Retina (tissue), 1 donor: Measurements from ENCODE around the gene CHN2.

Source experiments
- DNase-seq: peaks from one replicate; pipeline ENCODE4 v3.0.0-alpha.2; 2016

Gene CHN2

DNA sequence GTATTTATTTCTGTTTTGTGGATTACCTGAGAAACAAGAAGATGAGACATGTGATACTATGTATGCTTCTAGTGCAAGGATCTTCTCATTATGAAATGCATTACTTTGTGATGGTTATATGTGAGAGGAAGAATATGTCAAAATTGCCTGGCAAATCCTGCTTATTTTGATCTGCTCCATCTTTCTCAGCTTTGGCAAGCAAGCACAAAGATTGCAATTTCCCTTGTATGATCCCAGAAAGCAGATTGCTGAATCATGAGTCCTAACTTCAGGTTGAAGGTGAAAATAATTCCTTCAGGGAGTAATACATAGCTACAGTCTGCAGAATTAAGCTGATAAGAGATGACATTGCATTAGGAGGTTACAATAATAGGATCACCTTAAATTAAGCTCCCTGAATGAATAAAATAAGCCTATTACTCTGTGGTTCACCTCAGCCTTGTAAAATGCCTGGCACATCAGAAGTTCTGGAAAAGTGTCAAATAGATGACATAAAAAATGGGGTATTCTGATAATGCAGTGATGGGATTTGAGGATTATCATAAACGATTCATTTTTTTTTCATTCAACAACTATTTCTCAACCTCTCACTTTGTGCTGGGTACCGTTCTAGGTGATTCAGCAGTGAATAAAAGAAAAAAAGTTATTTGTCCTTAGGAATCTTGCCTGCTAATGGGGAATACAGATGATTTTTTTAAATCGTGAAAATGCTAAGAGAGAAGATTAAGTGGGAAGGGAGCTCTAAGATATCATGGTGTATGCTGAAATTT is 120.7 kb downstream of the CHN2 start:
- no peak for DNase-seq

DNA sequence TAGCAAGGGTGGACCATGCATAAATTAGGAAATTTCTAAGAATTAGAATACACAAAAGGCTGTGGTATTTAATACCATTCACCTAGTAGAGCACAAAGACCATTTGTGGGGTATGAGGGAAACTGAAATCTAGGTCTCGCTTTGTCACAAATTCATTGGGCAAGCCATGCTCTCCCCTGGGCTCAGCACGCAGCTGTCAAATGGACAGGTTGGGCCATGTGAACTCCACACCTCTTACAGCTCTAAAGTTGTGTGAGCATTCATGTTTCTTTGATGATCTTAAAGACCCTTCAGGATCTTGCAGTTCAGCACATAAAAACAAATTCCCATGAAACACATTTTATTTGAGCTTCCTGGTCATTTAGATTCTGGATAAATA is 121.3 kb downstream of the CHN2 start:
- DNase-seq, result no peak

DNA sequence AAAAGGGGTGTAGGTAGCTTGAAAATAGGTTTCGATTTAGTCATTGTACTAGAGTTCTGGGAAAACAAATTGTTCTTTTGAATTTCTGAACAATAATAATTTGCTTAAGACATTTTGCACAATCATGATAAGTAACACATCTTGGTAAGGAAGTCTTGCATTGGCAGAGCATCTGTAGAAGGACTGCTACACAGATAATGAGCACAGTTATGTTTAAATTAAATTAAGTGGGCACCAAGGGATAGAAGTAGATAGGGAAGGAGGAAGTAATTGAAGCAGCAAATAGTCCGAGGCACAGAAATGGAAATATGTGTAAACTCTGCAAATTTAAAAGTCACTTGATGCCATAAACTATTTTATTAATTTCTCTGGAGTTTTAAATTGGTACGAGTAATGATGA is 122.4 kb downstream of the CHN2 start:
- no peak for DNase-seq

DNA sequence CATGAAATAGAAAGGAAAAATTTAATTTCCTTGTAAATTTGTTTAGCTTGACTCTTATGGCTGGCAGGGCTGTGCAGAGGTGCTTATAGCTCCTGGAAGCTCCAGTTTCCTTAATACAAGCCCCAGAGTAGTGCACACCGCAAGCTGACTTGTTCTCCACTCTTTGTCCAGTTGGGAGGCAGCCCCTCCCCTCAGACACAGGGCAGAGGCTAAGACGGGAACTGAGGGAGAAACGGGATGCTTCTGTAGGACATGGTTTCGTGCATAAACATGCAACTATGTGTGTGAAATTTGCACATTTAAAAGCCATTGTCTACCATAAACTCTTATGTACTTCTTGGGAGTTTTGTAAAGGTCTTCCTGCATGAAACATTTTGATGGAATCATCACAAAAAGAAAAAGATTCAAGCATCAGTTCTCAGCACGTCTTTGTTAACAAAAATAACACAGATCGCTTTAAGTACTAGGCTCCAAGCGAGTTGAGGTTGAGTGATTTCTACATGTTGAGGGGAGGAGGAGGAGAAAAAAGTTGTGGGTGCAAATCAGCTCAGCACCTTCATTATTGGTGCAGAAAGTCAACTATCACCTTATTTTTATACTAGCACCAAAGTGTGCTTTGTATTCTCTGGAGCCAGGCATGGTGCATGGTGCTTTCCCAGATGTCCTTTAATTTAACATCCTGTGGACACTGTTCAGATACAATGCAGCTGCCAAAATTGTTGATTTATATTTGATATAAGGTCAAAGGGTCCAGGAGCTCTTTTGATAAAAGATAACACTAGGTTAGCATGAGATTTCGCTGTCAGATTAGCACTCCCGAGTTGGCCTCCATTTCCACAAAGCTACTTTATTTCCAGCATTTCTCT is 124.5 kb downstream of the CHN2 start:
- DNase-seq, result no peak

DNA sequence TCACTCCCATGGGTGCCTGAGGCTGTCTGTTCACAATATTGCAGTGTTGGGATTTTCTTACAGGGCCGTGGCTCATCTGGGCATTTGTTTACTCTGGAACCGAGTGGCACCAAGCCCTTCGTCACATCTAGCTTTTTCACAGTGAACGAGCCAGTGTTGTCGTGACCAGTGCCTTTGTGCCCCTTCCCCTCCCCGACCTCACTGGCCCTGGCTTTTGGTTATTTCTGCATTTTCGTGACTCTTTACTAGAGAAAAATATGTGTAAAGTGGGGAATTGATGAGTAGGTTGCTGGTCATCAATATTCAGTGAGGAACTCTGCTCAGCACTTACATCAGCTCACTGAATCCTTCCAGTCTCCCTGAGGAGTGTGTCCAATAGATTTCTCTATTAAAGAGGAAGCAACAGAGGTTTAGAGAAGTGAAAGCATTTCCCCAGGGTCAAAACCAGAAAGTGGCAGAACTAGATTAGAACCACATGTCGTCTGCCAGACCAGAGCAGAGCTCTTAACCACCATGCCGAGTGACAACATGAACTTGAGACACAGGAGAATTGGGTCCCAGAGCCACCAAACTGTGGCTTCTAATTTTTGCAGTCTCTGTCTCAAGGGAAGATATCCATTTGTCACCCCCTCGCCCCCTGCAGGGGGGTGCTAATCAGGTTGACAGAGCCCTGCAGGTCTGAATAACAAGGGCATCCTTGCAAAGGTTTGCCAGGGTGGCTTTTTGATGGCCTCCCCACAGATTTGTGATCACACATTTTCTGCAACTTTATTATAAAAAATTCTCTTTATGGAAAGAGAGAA is 125.3 kb downstream of the CHN2 start:
- DNase-seq, result peak; percentile 64

DNA sequence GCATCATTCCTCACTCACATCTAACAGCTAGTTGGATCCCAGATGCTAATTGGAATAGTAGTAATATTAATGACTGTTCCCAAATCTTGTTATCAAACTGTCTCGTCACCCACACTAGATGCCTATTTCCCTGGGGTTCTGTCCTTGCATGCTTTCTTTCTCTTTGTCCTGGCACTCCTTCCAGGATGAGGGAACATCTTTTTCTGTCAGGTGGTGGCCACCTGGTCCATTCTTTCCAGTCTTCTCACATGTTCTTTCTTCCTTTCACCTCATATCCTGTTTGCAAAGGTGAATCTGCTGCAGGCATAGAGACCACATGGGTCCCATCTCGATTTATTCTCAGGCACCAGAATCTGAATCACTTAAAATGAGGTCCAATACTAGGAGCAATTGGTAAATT is 126.0 kb downstream of the CHN2 start:
- no peak for DNase-seq

DNA sequence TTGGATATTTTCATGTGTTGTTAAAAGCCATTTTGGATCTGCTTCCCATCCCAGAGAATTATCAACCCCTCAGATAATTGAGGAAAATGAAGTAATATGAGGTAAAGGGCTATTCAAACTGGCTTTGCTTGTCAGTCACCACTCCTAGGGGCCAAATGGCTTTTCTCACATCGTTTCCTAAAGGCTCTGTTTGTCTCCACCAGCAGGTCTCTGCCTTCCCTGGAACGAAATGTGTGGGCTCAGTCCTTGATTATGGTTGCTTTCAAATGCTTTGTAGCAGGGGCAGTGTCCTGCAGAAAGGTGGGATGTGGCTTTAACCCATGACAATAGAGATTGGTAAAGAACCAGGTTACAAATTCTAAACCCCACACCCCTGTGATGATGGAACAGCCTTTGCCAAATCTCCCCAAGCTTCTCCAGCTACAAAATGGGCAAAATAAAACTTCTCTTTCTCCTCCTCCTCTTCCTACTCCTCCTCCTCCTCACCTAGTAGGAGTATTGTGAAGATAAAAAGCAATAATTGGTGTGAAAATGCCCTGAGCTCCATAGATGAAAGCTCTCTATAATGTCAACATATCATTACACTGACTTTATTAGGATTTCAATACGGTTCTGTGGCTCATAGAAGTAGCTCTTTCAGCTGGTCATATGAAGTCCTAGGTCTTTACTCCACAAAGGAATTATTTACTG is 127.6 kb downstream of the CHN2 start:
- no peak for DNase-seq

DNA sequence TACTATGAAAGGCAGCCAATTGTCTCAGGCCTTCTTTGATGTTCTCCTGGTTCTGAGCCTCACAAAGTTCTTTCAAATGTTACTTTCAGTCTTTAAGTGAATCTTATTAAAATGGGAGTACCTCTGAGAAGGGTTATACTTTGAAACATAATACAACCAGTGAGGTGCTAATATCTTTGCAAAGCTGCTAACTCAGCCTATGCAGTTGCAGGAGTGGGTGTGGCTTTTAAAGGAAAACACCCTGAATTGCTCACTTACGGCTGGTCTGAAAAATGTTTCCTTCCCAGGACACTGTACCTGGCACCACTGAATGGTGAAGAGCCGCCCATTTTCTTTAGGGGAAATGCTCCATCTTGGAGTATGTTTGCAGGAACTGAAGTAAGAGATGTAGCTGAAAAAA is 130.9 kb downstream of the CHN2 start:
- DNase-seq, result no peak

DNA sequence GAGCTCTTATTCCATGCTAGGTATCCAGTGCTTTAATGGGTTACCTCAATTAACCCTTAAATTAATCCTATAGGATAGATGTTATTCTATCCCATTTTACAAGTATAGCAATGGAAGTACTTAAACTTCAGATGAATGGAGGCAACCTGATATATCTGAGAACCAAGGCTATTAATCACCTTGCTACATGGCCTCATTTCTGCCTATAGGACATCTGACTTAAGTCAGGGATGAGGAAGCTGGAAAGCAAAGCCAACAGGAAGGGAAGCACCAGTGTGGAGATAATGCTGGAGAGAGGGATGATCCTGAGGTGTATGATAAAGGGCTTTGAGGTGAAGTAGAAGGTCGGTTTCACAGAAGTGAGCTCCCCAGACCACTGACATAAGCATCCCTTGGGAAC is 132.3 kb downstream of the CHN2 start:
- DNase-seq, result no peak

DNA sequence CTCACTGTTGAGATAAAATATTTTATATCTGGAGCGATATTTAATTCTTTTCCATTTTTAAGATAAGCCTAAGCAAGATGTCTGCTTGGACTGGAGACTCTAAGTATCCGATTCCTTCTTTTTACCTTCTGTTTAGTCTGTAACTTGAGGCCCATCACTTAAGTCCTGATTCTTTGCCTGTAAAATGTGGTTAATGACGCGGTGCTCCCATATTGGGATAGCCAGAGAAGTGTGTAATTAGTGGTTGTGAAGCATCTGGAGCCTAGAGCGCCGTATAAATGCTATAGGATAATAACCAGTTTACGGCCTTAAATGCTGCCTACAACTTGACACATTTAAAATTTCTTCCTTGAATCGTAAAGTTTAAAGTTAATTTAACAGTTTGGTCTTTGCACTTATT is 132.9 kb downstream of the CHN2 start:
- DNase-seq, result no peak

DNA sequence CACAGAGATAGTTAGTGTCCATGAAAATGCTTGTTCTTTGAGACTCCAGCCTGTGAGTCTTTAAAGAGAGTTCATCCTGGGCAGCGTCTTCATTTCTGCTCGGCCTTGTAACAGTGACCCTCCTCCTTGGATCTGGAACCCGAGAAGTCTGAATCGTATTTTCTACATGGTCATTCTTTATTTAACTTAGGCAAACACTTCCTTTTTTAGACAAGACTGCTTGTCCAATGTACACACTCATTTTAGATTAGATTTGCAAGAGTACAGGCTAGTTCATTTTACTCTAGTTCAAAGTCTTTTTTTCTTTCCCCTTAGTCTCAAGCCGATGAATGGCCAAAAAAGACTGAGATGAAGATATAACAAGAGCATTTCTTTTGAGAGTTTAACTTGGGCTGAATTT is 133.5 kb downstream of the CHN2 start:
- no peak for DNase-seq

DNA sequence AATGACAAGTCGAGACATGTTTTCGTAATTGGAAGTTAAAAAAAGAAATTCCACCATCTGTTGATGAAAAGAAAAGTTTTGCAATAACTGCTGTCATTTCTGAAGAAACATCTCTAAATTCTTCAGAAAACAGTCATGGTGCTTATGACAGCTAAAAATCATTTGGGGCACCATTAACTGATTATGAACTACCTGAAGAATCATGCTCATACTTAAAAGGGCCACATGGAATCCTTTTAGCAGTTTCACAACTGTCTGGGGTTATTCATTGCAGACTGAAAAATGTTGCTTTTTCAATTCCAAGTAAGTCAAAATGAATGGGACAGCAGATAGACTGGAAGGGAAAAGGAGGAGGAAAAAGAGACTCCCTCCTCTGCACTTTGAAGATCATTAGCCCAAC is 134.2 kb downstream of the CHN2 start:
- DNase-seq, result no peak

DNA sequence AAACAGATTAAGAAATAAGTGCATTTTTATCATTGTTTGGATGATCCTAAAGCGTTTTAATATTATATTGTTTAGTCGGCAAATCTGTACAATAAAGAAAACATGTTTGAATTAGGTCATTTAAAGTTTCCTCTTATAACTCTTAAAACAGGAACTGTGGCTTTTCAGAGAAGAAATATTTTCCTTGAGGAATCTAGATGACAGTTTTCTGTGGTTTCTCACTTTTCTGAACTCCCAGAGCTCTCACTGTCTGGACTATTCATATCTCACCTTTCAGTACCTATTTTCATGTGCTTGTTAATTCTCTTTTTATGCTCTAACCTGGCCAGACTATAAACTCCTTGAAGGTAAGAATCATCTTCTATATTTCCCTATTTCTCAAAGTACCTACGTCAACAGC is 135.1 kb downstream of the CHN2 start:
- no peak for DNase-seq

DNA sequence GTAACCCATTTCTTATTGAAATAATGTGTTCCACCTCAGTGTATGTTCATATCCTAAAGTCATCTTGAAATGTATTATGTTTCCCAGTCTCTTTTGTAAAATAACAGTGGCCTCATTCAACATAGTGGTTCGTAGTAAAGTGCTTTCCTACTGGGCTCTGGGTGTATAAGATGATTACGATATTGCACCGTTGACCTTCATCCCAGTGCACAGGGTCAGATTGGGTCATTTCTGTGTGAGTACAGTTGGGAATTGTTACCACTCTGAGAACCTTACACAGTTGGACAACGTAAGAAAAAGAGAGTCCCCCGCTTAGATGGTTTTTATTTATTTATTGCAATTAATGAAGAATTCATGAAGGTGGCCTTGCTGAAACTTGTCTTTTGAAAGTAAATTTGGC is 135.6 kb downstream of the CHN2 start:
- no peak for DNase-seq

DNA sequence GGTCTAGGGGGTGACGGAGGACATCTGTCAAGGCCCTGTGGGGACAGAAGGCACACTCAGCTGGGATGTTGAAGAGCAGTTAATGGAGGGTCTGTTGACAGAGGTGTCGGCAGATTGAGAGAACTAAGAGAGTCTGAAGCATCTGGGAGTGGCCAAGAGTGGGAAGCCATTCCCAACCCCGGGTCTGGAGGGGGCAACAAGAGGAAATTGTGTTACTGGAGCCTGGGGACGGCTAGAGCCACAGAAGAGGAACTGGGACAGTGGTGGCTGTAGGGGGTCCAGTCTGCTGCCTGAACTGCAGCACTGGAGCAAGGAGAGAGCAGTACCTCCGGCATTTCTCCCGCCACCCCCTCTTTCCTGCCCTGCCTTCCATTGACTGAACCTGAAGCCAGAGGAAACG is 136.6 kb downstream of the CHN2 start:
- DNase-seq, result no peak

DNA sequence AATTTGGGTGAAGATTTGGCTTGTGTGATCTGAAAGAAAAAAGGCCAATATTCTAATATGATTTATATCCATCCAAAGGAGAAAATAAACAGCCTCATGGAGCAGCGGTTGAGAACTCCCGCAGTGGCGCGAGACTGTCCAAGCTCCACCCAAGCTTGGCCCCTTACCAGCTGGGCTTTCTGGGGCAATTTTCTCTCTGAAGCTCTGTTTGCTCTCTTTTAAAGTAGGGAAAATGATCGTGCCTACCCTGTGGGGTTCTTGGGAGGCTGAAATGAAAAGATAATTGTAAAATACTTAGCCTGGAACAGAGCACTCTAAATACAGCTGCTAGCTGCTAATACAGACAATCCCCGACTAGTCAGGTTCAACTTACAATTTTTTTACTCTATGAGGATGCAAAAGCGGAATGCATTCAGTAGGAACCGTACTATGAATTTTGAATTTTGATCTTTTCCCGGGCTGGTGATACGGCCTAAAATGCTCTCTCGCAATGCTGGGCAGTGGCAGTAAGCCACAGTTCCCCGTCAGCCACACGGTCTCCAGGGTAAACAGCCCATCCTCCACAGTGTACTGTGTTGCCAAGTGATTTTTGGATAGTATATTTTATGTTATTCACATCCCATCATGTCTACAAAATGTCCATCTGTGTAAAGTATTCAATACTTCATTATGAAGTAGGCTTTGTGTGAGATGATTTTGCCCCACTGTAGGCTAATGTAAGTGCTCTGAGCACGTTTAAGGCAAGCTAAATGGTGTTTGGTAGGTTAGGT is 137.7 kb downstream of the CHN2 start:
- no peak for DNase-seq

DNA sequence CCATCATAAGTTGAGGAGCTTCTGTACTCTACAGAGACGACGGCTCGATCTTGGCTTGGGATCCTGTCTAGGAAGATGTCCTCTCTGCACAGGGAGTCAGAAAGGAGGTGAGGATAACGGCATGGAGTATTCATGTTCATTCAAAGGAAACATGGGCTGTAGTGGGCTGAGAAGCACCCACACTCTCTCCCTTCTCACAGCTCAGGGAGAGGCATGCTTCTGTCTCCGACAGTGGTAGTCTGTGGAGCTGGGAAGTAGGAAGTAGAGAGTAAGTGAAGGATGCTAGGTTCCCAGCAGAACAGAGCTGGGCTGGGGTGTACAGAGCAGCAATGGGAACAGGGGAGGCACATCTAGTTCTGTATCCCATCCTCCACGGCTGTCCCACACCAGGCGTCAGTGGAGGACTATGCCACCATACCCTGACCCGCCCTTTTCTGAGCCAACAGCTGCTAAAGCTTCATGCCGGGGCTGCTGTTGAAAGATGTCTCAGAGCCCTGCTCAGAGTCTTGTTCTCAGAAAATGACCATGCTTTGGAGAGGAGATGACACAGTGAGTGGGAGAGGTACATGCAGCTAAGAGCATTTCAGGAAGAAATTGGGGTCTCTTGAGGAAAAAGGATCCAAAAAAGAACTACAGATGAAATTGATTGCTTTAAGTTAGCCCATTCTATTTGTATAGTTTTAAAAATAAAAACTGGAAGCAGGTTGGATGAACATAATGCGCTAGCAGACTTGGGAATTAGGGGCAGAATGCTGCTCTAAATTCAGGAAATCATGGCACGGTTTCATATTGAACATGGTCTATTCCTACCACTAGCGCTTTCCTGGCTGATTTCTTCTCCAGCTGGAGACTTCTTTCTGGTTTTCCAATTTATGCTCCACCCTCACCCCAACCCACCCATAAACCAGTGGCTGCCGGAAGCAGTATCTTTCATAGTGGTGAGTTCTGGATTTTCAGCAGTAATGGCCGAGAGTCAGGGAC is 138.6 kb downstream of the CHN2 start:
- DNase-seq, result no peak

DNA sequence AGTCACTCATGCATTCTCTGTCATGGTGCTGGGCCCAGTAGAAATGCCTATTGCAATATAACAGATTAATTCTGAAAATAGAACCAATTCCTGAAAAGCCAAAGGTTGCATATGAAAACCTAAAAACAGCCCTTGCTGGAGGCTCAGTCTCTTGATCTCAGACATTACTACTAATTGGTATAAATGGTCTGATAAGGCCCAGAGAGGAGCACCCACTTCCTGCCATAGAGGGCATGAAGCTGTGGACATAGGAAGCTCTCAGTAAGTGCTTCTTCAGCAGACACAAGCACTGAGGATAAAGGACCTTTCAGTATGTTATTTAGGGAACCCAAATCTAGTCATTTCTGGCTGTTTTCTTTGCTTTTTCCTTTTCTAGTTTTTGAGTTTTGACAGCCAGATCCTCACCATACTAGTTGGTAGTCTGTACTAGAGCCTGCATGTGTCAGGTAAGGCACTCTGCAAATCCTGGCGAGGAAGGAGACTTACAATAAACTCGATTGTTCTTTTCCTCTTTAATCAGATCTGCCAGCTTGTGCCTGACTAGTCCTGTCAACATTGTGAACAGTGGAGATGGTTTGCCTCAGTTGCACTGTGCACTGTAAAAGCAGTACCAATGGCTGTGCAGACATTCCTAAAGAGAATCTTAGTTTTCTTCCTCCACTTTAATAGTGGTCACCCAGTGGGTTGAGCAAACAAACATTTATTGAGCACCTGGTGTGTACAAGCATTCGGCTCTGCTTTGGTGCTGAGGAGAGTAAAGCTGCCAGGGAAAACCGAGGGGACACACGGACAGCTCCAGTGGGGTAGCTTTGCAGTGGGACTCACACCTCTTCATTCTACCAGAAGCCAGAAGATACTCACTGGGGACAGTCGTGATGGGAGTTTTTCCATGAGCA is 140.9 kb downstream of the CHN2 start:
- no peak for DNase-seq

DNA sequence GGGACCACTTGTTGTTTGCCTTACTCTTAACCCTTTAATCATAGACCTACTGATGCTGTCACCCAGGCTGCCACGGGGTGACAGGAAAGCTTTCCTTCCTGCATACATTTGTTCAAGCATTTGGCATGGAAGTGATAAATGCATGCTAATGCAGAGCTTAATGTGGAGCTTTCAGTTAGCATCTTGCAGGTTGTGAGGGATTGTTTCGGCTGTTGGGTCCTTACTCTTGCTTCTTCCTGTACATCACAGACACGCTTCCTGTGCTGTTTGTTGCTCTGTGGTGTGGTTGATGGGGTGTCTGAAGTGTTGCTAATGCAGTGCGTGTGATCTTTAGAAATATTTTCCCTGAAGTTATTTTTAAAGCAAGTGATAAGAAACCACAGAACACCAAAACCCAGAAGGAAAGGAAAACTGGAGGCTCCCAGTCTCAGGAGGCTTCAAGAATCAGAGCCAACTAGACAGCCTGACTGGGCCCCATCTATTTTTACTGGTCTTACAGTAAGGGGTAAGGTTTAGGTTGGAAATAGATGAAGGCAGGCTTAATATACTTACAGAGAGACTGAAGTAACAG is 143.1 kb downstream of the CHN2 start:
- DNase-seq, result no peak
